A172 (cell line): ENCODE results near the gene IGF2BP2. TPM values are rescaled to one million over a fixed set of nuclear protein-coding genes. Genes with fewer than 3 reads are reported as not detected.
"Not testable (repeated sequence)": the region's sequence is repeated elsewhere in the genome, so short reads cannot be mapped to it uniquely, and the experiment has no call there.

ENCODE experiments used
- DNase-seq: peaks from one replicate; pipeline ENCODE4 v3.0.0-alpha.2; 2015; ENCODE audit warnings: low spot score
- total RNA-seq: library from RNA; depleted of rRNA; stranded (reverse); fragments of >200 nt; shearing (Covaris generic); gene quantifications from 2 replicates; pipeline ENCODE4 v1.2.3, GENCODE V29; 2014

Gene IGF2BP2
- total RNA-seq, 1 experiment from 2014 or later, result 29.7 TPM

DNA sequence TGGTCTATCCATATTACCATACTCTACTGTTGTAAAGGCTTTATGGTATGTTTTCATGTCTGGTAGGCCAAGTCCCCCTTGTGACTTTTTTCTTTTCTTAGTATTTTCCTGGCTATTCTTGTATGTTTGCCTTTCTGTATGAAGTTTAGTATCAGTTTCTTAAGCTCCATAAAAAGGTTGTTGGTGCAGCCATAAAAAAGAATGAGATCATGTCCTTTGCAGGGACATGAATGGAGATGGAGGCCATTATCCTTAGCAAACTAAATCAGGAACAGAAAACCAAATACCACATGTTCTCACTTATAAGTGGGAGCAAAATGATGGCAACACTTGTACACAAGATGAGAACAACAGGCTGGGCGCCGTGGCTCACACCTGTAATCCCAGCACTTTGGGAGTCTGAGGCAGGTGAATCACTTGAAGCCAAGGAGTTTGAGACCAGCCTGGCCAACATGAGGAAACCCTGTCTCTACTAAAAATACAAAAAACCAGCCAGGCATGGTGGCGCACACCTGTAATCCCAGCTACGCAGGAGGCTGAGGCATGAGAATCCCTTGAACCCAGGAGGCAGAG is 13.7 kb upstream of the IGF2BP2 start:
- not testable (repeated sequence) for DNase-seq

- DNase-seq, result no peak
Measured at GRCh38 chr3:185837414-185837813, 12.6 kb upstream of the IGF2BP2 start.

GRCh38 chr3:185831990-185832389 is 7.1 kb upstream of the IGF2BP2 start:
- DNase-seq, result no peak

DNA sequence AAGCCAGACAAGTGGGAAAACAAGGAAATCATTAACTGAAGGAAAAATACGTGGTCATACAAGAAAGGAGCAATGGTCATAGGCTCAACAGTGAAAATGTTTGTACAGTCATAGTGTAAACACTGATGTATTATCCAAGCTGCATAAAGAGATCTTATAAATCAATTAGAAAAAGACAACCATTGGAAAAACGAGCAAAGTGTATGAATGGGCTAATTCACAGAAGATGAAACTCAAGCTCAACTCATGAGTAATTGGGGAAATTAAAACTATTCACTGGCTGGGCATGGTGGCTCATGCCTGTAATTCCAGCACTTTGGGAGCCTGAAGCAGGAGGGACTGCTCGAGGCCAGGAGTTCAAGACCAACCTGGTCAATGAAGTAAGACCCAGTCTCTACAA is 6.4 kb upstream of the IGF2BP2 start:
- DNase-seq, result no peak

- DNase-seq, result no peak
Measured at GRCh38 chr3:185830018-185830797, 5.4 kb upstream of the IGF2BP2 start.

DNA sequence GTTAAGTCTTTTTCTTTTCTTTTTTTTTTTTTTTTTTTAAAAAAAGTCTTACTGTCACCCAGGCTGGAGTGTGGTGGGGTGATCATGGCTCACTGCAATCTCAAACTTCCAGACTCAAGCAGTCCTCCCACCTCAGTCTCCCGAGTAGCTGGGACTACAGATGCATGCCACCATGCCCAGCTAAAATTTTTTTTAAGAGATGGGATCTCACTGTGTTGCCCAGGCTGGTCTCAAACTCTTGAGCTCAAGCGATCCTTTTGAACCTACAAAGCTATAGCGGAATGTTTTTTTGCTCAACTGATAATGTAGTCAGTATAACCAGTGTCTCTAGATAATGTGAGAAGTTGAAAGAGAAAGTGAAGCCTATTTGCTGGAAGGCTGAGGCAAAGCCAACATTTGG is 3.9 kb upstream of the IGF2BP2 start:
- no peak for DNase-seq

DNA sequence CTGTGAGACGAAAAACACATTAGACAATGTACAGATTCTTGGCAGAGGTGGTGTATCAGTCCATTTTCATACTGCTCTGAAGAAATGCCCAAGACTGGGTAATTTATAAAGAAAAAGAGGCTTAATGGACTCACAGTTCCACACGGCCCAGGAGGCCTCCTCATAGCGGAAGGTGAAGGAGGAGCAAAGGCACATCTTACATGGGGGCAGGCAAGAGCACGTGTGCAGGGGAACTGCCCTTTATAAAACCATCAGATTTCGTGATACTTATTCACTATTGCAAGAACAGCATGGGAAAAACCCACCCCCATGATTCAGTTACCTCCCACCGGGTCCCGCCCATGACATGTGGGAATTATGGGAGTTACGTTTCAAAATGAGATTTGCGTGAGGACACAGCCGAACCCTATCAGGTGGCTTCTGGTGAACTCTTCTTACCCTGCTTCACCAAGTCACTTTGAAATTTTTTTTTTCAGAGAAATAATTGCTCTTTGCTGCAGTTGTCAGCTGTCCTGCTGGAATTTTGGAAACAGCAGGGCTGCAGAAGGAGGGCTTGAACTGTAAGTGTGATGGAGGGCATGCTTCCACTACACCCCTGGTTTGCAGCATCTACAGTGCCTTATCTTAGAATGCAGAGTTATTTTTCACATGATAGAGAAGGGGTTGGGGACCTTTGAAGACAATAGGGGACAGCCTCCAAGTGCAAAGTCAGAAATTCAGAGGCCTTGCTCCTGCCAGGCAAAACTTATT is 2.9 kb upstream of the IGF2BP2 start:
- no peak for DNase-seq

DNA sequence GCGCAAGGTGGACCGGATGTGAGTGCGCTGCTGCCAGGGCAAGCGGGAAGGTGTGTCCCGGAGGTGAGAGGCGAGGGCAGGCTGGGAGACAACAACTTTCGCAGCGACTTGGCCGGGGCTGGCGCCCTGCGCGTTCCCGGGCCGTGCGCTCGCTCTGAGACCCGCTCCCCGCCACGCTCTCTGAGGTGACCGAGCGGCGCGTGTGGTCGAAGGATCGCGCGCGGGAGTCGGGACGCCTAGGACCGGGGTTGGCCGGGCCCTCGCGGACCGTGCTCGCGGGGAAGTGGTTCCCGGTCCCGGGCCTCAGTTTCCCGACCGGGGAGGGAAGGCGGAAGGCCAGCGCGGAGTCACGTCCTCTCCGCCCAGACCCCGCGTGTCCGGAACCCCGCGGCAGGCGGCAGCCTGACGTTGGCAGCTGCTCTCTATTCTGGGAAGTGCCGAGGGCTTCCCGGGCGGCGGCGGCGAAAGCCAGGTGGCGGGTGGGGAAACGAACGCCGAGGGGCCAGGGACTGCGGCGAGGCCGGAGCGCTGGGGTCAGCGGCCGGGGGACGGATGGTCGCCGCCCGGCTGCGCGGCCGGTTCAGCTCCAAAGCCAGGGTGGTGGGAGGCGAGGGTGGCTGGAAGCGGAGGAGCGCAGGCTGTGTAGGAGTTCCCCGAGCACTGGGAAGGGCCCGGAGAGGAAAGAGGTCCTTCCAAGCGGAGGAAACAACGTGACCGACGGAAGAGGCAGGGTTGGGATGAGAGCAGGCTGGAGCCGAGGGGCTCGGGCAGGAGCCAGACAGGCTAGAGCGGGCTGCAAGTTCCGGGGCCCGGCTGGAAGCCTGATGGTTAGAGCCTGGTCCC is 1.0 kb upstream of the IGF2BP2 start:
- no peak for DNase-seq

- no peak for DNase-seq
Measured at GRCh38 chr3:185824051-185825005, 514 bp downstream of the IGF2BP2 start.

- no peak for DNase-seq
Measured at GRCh38 chr3:185823078-185824044, 1.5 kb downstream of the IGF2BP2 start.

GRCh38 chr3:185822221-185823000 is 2.4 kb downstream of the IGF2BP2 start:
- DNase-seq, result no peak

DNA sequence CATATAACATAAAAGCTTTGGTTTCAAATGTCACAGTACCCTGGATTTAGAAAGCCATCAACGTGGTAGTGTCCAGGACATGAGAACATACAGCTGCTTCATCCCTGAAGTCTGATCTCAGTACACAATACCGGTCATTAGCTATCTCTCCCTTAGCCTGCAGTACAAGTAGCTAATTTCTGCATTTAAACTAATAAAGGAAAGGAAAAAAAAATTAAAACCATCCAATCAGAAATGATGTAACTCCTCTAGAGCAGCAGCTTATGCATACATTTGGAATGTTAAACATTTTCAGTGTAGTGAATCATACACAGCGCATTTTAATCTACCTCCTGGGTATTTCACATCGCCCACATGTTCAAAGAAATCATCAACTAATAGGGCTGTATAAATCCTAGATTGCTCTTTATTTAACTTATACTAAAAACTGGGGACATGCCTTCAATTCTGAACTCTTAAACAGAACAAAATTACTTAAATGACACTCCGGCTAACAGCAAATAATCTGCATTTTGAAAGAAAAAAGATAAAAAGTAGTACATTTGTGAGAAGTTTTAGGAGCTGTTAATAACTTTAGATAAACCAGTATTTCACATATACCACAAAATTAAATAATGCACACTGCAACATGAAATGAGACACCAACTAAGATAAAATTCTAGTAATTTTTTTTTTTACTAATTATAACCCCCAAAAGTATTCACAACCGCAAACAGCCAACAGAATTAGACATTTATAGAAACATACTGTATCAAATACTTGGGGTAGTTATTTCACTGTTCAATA is 3.7 kb downstream of the IGF2BP2 start:
- DNase-seq, result peak; percentile 86

DNA sequence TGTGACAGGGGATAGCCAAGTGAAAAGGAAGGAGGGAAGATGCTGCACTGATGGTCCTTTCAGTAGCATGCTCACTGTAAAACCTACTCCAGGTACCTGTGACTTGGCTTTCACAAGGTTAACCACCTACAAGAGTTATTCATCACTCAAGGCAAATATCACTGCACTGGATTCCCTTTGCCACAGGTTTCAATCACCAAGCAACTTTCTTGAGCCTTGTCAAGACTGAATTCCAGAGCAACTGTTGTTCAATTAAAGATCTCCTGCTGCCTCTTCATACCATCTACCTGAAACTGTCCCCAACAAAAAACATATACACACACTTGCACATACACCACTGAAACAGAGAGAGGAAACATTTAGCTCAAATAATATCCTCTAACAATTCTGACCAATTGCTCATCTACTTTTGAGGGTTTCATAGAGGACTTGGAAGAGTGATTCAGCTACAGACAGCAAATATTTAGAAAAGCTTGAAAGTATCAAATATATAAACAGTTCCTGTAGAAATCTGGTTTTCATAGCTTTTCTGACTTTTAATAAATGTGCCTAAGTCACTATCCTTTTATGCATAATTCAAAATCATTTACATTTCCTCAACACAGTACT is 6.5 kb downstream of the IGF2BP2 start:
- no peak for DNase-seq

DNA sequence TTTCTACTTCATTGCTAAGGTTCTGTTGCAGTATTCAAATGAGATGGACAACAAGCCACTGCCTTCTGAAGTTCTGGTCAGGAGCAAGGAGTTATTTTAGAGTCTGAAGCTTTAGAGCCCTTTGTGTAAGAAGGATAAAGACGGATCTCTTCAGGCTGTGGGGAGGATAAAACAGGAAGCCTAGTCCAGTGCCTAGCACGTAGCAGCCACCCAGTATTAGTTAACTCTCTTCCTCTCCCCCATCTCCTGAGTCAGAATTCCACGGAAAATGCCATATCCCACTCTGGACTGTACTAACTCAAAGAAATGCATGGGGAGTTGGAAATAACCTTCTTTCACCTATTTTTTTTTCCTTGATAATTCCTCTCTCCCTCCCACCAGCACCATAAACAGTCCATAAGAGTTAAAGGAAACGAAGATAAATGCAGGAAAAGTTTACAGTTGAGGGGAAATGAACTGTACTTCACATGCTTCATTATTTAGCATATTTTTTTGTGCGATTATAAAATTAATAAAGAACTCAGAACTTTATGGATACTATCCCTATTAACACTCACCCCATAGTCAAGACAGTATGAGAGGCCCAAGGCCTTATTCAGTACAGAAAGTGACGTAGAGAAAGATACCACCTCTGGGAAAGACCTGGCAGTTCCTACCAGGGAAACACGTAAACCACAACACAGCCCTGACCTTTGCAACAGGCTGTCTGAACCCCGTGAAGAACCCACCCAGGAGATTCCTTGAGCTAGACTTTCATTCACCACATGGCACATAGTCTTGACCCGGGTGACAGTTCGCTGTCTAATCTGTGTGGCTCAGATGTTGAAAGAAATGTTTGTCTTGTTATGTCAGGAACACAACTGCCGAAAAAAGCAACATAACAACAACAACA is 9.2 kb downstream of the IGF2BP2 start:
- no peak for DNase-seq

DNA sequence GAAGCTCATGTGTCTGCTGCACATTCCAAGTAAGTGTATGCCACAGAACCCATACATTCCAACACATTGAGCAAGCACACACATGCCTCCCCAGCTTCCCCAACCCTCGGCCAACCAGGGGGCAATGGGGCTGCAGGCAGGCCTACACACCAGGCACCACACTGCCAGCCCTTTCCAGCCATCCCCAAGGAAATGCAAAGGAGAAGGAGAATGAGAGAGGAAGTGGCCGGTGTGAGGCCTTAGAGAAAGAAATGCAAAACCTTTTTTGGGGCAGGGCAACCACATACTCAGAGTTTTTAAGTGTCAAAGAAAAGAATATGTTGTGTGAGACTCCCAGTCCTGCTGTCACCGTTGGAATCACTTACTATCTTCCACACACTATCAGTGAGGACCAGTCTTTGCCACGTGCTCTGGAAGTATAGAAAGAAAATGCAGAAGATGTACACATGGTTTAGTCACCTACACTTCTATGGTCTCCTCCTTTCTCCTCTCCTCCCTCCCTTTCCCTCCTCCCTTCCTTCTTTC is 11.1 kb downstream of the IGF2BP2 start:
- no peak for DNase-seq

DNA sequence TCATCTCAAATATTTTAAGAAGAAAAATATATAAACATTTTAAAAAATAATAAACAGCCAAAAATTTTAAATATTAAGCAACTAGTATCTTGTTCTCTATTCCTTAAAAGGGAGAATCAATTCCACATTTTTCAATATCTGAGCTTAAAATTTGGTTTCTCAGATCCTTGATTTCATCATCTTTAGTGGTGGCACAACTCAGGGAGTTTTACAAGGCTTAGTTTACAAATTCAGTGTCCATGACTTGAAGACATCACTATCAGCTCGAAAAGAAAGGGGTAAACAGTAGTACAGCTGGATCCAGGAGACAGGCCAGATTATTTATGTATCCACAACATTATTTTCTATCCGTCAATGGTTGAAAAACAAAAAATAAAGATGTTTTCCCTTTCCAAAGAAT is 11.6 kb downstream of the IGF2BP2 start:
- DNase-seq, result no peak
